ENCODE measurements around the gene OR2G6.
"Not testable (repeated sequence)": the region's sequence is repeated elsewhere in the genome, so short reads cannot be mapped to it uniquely, and the experiment has no call there.

Gene OR2G6

GRCh38 chr1:248537449-248537848, 29.6 kb downstream of the OR2G6 start:
- H3K18ac ChIP-seq (ENCODE audit: low read depth in 1 of 2, low read length in 2 of 2); H4K8ac ChIP-seq (ENCODE audit: low read length); H3K4me2 ChIP-seq (ENCODE audit: low read length, poor library complexity, severe bottlenecking); H2AK5ac ChIP-seq (ENCODE audit: low read length, severe bottlenecking); H3K4ac ChIP-seq (ENCODE audit: low read depth in 1 of 2, low read length in 2 of 2); H2BK15ac ChIP-seq (ENCODE audit: low read depth, poor library complexity, severe bottlenecking); H2BK12ac ChIP-seq (ENCODE audit: low read length in 2 of 2); H3K4me1 ChIP-seq (ENCODE audit: control insufficient read depth, insufficient read depth, low read depth, low read length); H2BK5ac ChIP-seq (ENCODE audit: low read depth, low read length, poor library complexity, severe bottlenecking); DNase-seq; H3K4me3 ChIP-seq (ENCODE audit: insufficient read depth in 1 of 2, low read depth in 1 of 2, low read length in 2 of 2); H2AFZ ChIP-seq (ENCODE audit: low read depth, low read length); H3K14ac ChIP-seq (ENCODE audit: low read length in 2 of 2); H3K36me3 ChIP-seq (ENCODE audit: control insufficient read depth in 1 of 2, insufficient read depth in 2 of 2, low read depth in 1 of 2, low read length in 2 of 2); H3K23ac ChIP-seq (ENCODE audit: low read length in 2 of 2); H3K9me3 ChIP-seq (ENCODE audit: control insufficient read depth, low read length); H3K27me3 ChIP-seq (ENCODE audit: control insufficient read depth in 1 of 2, insufficient read depth in 1 of 2, low read length in 2 of 2); H4K91ac ChIP-seq (ENCODE audit: low read length); H3K9ac ChIP-seq (ENCODE audit: low read length); H2BK120ac ChIP-seq (ENCODE audit: low read depth, low read length); H3K79me1 ChIP-seq (replicated peaks; ENCODE audit: low read length, poor library complexity, severe bottlenecking); H3K27ac ChIP-seq (ENCODE audit: low read length, poor library complexity, severe bottlenecking): not testable (repeated sequence)

GRCh38 chr1:248547383-248547782, 39.5 kb downstream of the OR2G6 start:
- H2BK15ac ChIP-seq (ENCODE audit: low read depth, poor library complexity, severe bottlenecking); H3K4me2 ChIP-seq (ENCODE audit: low read length, poor library complexity, severe bottlenecking); H3K14ac ChIP-seq (ENCODE audit: low read length in 2 of 2); DNase-seq; H3K4ac ChIP-seq (ENCODE audit: low read depth in 1 of 2, low read length in 2 of 2); H4K8ac ChIP-seq (ENCODE audit: low read length); H3K4me3 ChIP-seq (ENCODE audit: insufficient read depth in 1 of 2, low read depth in 1 of 2, low read length in 2 of 2); H3K4me1 ChIP-seq (ENCODE audit: control insufficient read depth, insufficient read depth, low read depth, low read length); H2BK120ac ChIP-seq (ENCODE audit: low read depth, low read length); H3K23ac ChIP-seq (ENCODE audit: low read length in 2 of 2); H3K9ac ChIP-seq (ENCODE audit: low read length); H3K27ac ChIP-seq (ENCODE audit: low read length, poor library complexity, severe bottlenecking); H3K18ac ChIP-seq (ENCODE audit: low read depth in 1 of 2, low read length in 2 of 2); H3K36me3 ChIP-seq (ENCODE audit: control insufficient read depth in 1 of 2, insufficient read depth in 2 of 2, low read depth in 1 of 2, low read length in 2 of 2); H4K91ac ChIP-seq (ENCODE audit: low read length); H2AK5ac ChIP-seq (ENCODE audit: low read length, severe bottlenecking); H3K79me1 ChIP-seq (replicated peaks; ENCODE audit: low read length, poor library complexity, severe bottlenecking); H2BK5ac ChIP-seq (ENCODE audit: low read depth, low read length, poor library complexity, severe bottlenecking); H2AFZ ChIP-seq (ENCODE audit: low read depth, low read length); H2BK12ac ChIP-seq (ENCODE audit: low read length in 2 of 2); H3K27me3 ChIP-seq (ENCODE audit: control insufficient read depth in 1 of 2, insufficient read depth in 1 of 2, low read length in 2 of 2); H3K9me3 ChIP-seq (ENCODE audit: control insufficient read depth, low read length): not testable (repeated sequence)
- no CpG with 5 or more reads among the region's 2 CpGs for WGBS

- not testable (repeated sequence) for H3K23ac ChIP-seq (ENCODE audit: low read length in 2 of 2); H2BK12ac ChIP-seq (ENCODE audit: low read length in 2 of 2); H2AK5ac ChIP-seq (ENCODE audit: low read length, severe bottlenecking); H3K4me3 ChIP-seq (ENCODE audit: insufficient read depth in 1 of 2, low read depth in 1 of 2, low read length in 2 of 2); H4K91ac ChIP-seq (ENCODE audit: low read length); H3K27ac ChIP-seq (ENCODE audit: low read length, poor library complexity, severe bottlenecking); H2BK120ac ChIP-seq (ENCODE audit: low read depth, low read length); H3K4me2 ChIP-seq (ENCODE audit: low read length, poor library complexity, severe bottlenecking); H4K8ac ChIP-seq (ENCODE audit: low read length); H3K9ac ChIP-seq (ENCODE audit: low read length); H2AFZ ChIP-seq (ENCODE audit: low read depth, low read length); DNase-seq; H3K4ac ChIP-seq (ENCODE audit: low read depth in 1 of 2, low read length in 2 of 2); H3K36me3 ChIP-seq (ENCODE audit: control insufficient read depth in 1 of 2, insufficient read depth in 2 of 2, low read depth in 1 of 2, low read length in 2 of 2); H3K79me1 ChIP-seq (replicated peaks; ENCODE audit: low read length, poor library complexity, severe bottlenecking); H3K9me3 ChIP-seq (ENCODE audit: control insufficient read depth, low read length); H3K27me3 ChIP-seq (ENCODE audit: control insufficient read depth in 1 of 2, insufficient read depth in 1 of 2, low read length in 2 of 2); H3K4me1 ChIP-seq (ENCODE audit: control insufficient read depth, insufficient read depth, low read depth, low read length); H3K18ac ChIP-seq (ENCODE audit: low read depth in 1 of 2, low read length in 2 of 2); H2BK5ac ChIP-seq (ENCODE audit: low read depth, low read length, poor library complexity, severe bottlenecking); H2BK15ac ChIP-seq (ENCODE audit: low read depth, poor library complexity, severe bottlenecking); H3K14ac ChIP-seq (ENCODE audit: low read length in 2 of 2)
- no CpG with 5 or more reads among the region's 6 CpGs for WGBS
These were observed 43.2 kb downstream of the OR2G6 start for GRCh38 chr1:248551027-248551426.

DNA sequence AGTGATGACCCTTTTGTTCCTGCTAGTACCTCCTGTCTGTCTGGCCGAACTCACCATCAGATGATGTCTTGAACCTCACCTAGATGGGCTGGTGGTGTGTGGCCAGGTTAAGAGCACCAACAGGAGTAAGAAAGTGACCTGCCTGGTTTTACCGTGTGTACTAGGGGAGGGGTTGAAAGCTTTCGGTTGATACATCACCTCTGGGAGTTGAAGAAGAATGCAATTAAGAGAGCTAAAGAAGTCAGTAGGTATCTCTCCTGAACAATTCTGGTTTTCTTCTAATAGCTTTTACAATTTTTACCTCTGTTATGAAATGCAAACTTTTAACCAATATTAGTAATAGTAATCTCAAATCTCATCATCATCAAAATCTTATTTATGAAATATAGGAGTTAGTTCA, 54.8 kb downstream of the OR2G6 start, which contains the start of gene OR2T29:
Gene OR2T29, minus strand, starts transcription at position 101 of the 400 bp plus-strand sequence. CDS start 3,281 bp downstream, outside the sequence.
- not testable (repeated sequence) for H2BK12ac ChIP-seq (ENCODE audit: low read length in 2 of 2); H3K4ac ChIP-seq (ENCODE audit: low read depth in 1 of 2, low read length in 2 of 2); H3K14ac ChIP-seq (ENCODE audit: low read length in 2 of 2); H2AK5ac ChIP-seq (ENCODE audit: low read length, severe bottlenecking); H2BK5ac ChIP-seq (ENCODE audit: low read depth, low read length, poor library complexity, severe bottlenecking); H3K79me1 ChIP-seq (replicated peaks; ENCODE audit: low read length, poor library complexity, severe bottlenecking); H3K4me1 ChIP-seq (ENCODE audit: control insufficient read depth, insufficient read depth, low read depth, low read length); H3K4me2 ChIP-seq (ENCODE audit: low read length, poor library complexity, severe bottlenecking); H3K36me3 ChIP-seq (ENCODE audit: control insufficient read depth in 1 of 2, insufficient read depth in 2 of 2, low read depth in 1 of 2, low read length in 2 of 2); H2BK120ac ChIP-seq (ENCODE audit: low read depth, low read length); H3K9ac ChIP-seq (ENCODE audit: low read length); H3K27ac ChIP-seq (ENCODE audit: low read length, poor library complexity, severe bottlenecking); H3K23ac ChIP-seq (ENCODE audit: low read length in 2 of 2); H3K4me3 ChIP-seq (ENCODE audit: insufficient read depth in 1 of 2, low read depth in 1 of 2, low read length in 2 of 2); H3K27me3 ChIP-seq (ENCODE audit: control insufficient read depth in 1 of 2, insufficient read depth in 1 of 2, low read length in 2 of 2); DNase-seq; H4K91ac ChIP-seq (ENCODE audit: low read length); H2AFZ ChIP-seq (ENCODE audit: low read depth, low read length); H4K8ac ChIP-seq (ENCODE audit: low read length); H3K9me3 ChIP-seq (ENCODE audit: control insufficient read depth, low read length); H2BK15ac ChIP-seq (ENCODE audit: low read depth, poor library complexity, severe bottlenecking); H3K18ac ChIP-seq (ENCODE audit: low read depth in 1 of 2, low read length in 2 of 2)
- no CpG with 5 or more reads among the region's 3 CpGs for WGBS
